Measurements from ENCODE around the gene STUM. TPM values are rescaled to one million over a fixed set of nuclear protein-coding genes. Genes with fewer than 3 reads are reported as not detected.

Gene STUM
- total and polyA plus RNA-seq, 2 donors (not counting 1 experiment from before 2014, with no cell fraction given) = 0.01 TPM; not detected in 1

DNA sequence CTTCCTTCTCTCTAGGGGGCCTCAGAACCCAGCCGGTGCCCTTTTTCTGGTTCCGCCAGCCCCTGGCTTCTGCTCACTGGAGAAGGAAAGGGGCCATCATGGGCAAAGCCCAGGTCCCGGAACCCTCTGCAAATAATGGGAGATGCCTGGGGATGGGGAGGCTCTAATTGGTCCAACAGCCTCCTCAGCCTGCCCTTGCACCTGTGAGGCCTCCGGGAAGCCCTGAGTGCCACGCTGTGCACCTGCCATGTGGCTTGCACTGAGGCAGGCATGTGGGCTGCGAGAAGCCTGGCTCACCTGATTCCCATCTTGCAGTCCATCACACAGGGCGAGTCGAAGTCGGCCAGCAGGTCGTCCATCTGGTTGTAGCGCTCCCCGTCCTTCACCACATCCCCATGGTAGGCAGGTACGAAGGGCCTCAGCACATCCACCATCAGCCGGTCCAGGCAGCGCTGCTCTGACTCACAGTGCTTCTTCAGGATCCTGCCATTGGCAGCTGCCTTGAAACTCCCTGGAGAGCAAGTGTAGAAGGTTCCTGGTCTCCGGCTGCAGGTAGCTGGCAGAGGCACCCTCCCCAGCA is 98.4 kb downstream of the STUM start:
- no peaks in the 10 kb centered on the region for H3K79me2 ChIP-seq (ENCODE audit: control insufficient read depth, insufficient read depth, low read length)
- TF ChIP-seq EZH2 (IDR thresholded peaks at IDR 0.05; ENCODE audit: low read length, missing control alignments) = no peak
- TF ChIP-seq, protein P1, sequence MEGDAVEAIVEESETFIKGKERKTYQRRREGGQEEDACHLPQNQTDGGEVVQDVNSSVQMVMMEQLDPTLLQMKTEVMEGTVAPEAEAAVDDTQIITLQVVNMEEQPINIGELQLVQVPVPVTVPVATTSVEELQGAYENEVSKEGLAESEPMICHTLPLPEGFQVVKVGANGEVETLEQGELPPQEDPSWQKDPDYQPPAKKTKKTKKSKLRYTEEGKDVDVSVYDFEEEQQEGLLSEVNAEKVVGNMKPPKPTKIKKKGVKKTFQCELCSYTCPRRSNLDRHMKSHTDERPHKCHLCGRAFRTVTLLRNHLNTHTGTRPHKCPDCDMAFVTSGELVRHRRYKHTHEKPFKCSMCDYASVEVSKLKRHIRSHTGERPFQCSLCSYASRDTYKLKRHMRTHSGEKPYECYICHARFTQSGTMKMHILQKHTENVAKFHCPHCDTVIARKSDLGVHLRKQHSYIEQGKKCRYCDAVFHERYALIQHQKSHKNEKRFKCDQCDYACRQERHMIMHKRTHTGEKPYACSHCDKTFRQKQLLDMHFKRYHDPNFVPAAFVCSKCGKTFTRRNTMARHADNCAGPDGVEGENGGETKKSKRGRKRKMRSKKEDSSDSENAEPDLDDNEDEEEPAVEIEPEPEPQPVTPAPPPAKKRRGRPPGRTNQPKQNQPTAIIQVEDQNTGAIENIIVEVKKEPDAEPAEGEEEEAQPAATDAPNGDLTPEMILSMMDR (conservative IDR thresholded peaks at IDR 0.05 in 1 of 2, IDR thresholded peaks at IDR 0.05 in 1 of 2; ENCODE audit: low read depth in 1 of 2, low read length in 2 of 2) = no peak
- no peak overlapping the region for H3K4me2 ChIP-seq (ENCODE audit: extremely low read depth, insufficient read depth, low read length)

DNA sequence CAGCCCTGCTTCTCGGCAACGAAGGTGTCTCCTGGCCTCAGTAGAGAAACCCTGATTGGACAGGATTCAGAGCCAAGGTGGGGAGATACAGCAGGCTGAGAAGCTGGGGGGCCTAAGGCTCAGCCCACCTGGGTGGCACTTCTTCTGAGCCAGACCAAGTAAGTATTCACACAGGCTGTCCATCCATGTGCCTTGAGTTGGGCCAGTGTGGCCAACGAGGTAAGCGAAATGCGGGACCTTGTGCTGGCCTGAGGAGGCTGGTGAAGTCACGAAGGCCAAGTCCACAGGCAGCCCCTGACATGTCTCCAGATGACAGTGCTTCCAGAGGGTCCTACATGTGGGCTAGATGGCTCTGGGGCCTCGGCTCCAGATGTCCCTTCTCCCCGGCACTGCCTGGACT is 99.2 kb downstream of the STUM start:
- Histone ChIP-seq H3K27ac (ENCODE audit: insufficient read depth, low read length) (no peak overlapping the region), H3K4me1 (ENCODE audit: control insufficient read depth, extremely low read depth, insufficient read depth, low read length) (peaks cover 15% of the 10 kb centered on the region), H2AFZ (ENCODE audit: low read length) (no peak overlapping the region), H3K9ac (ENCODE audit: insufficient read depth, low read length) (no peak overlapping the region), H4K20me1 (ENCODE audit: control insufficient read depth, extremely low read depth, insufficient read depth, low read length) (no peaks in the 10 kb centered on the region), H3K9me3 (ENCODE audit: control insufficient read depth, insufficient read depth, low read depth, low read length) (no peaks in the 10 kb centered on the region), H3K4me2 (ENCODE audit: extremely low read depth, insufficient read depth, low read length) (no peak overlapping the region), H3K4me3 (replicated peaks in 1 of 4; ENCODE audit: control extremely low read depth in 1 of 4, insufficient read depth in 1 of 4, low read depth in 3 of 4, low read length in 4 of 4) (no peak overlapping the region), H3K27me3 (ENCODE audit: control insufficient read depth, insufficient read depth, low read length) (no peaks in the 10 kb centered on the region), H3K79me2 (ENCODE audit: control insufficient read depth, insufficient read depth, low read length) (no peaks in the 10 kb centered on the region), H3K36me3 (ENCODE audit: control insufficient read depth, insufficient read depth, low read length) (peaks cover 10% of the 10 kb centered on the region)
- TF ChIP-seq EZH2 (IDR thresholded peaks at IDR 0.05; ENCODE audit: low read length, missing control alignments) = no peak
- TF ChIP-seq, protein P1 (conservative IDR thresholded peaks at IDR 0.05 in 1 of 2, IDR thresholded peaks at IDR 0.05 in 1 of 2; ENCODE audit: low read depth in 1 of 2, low read length in 2 of 2) = no peak
- DNase-seq (ENCODE audit: low read depth in 2 of 2) = no peak

More for the DNA sequence above, 98.4 kb downstream of the STUM start:
- H3K9ac ChIP-seq (ENCODE audit: insufficient read depth, low read length) = no peak overlapping the region
- no peak for DNase-seq (ENCODE audit: low read depth in 2 of 2)
- H3K4me1 ChIP-seq (ENCODE audit: control insufficient read depth, extremely low read depth, insufficient read depth, low read length) = peaks cover 15% of the 10 kb centered on the region
- H3K4me3 ChIP-seq (replicated peaks in 1 of 4; ENCODE audit: control extremely low read depth in 1 of 4, insufficient read depth in 1 of 4, low read depth in 3 of 4, low read length in 4 of 4) = no peak overlapping the region
- H3K27me3 ChIP-seq (ENCODE audit: control insufficient read depth, insufficient read depth, low read length) = no peaks in the 10 kb centered on the region
- no peak overlapping the region for H3K27ac ChIP-seq (ENCODE audit: insufficient read depth, low read length)
- no peak overlapping the region for H2AFZ ChIP-seq (ENCODE audit: low read length)
- no peaks in the 10 kb centered on the region for H3K9me3 ChIP-seq (ENCODE audit: control insufficient read depth, insufficient read depth, low read depth, low read length)
- no peaks in the 10 kb centered on the region for H4K20me1 ChIP-seq (ENCODE audit: control insufficient read depth, extremely low read depth, insufficient read depth, low read length)
- peaks cover 10% of the 10 kb centered on the region for H3K36me3 ChIP-seq (ENCODE audit: control insufficient read depth, insufficient read depth, low read length)

DNA sequence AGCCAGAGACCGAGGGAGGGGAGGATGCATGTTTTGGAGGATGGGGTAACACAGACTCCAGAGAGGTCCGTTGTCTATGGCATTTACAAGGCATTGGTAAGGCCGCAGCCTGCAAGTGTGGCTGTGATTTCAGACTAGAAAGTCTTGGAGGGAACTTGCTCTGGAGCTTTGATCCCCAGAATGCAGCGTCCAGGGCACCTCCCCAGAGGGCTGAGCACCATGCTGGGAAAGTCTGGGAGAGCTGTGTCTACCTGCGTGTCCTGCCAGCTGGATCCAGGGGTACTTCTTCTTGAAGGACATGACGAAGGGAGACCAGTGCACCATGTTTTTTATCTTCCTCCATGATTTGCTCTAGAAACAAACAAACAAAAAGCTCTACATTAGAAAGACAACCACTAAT is 99.9 kb downstream of the STUM start:
- no peak overlapping the region for H3K27ac ChIP-seq (ENCODE audit: insufficient read depth, low read length)
- H3K4me3 ChIP-seq (replicated peaks in 1 of 4; ENCODE audit: control extremely low read depth in 1 of 4, insufficient read depth in 1 of 4, low read depth in 3 of 4, low read length in 4 of 4) = no peak overlapping the region
- H3K79me2 ChIP-seq (ENCODE audit: control insufficient read depth, insufficient read depth, low read length) = no peaks in the 10 kb centered on the region
- H4K20me1 ChIP-seq (ENCODE audit: control insufficient read depth, extremely low read depth, insufficient read depth, low read length) = no peaks in the 10 kb centered on the region
- no peak overlapping the region for H2AFZ ChIP-seq (ENCODE audit: low read length)
- peaks cover 15% of the 10 kb centered on the region for H3K4me1 ChIP-seq (ENCODE audit: control insufficient read depth, extremely low read depth, insufficient read depth, low read length)
- no peaks in the 10 kb centered on the region for H3K27me3 ChIP-seq (ENCODE audit: control insufficient read depth, insufficient read depth, low read length)
- TF ChIP-seq, protein P1 (conservative IDR thresholded peaks at IDR 0.05 in 1 of 2, IDR thresholded peaks at IDR 0.05 in 1 of 2; ENCODE audit: low read depth in 1 of 2, low read length in 2 of 2) = no peak
- no peak for TF ChIP-seq EZH2 (IDR thresholded peaks at IDR 0.05; ENCODE audit: low read length, missing control alignments)
- H3K9ac ChIP-seq (ENCODE audit: insufficient read depth, low read length) = no peak overlapping the region
- H3K9me3 ChIP-seq (ENCODE audit: control insufficient read depth, insufficient read depth, low read depth, low read length) = no peaks in the 10 kb centered on the region
- peaks cover 10% of the 10 kb centered on the region for H3K36me3 ChIP-seq (ENCODE audit: control insufficient read depth, insufficient read depth, low read length)
- DNase-seq (ENCODE audit: low read depth in 2 of 2) = no peak
- no peak overlapping the region for H3K4me2 ChIP-seq (ENCODE audit: extremely low read depth, insufficient read depth, low read length)

Measured in fibroblast of lung (primary cell).